IPS DF 4.7 (cell line): ENCODE data around the gene TGFBR3.

Experiments
- DNase-seq: peaks from one replicate; pipeline ENCODE4 v3.0.0-alpha.2; 2013; ENCODE audit warnings: low spot score; ENCODE audit errors: extremely low read depth

Gene TGFBR3

DNA sequence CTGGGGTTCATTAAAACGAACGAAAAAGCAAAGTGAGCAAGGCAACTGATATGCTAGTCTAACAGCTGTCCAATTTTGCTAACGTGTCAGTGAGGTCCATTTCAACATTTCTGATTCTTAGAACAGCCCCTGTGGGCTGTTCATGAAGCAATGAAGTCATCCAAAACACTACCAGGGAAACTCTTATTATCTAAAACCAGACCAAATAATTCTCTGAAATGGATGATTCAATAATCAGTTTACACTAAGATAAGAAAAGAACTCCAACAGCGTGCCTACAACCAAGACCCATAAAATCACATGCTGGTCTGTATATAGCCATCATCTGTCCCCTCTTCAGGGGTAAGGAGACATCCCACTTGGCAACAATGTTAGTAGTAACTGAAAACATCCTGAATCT, 122.7 kb downstream of the TGFBR3 start:
- DNase-seq = no peak

GRCh38 chr1:91761295-91761721, 124.6 kb downstream of the TGFBR3 start:
- no peak for DNase-seq

DNA sequence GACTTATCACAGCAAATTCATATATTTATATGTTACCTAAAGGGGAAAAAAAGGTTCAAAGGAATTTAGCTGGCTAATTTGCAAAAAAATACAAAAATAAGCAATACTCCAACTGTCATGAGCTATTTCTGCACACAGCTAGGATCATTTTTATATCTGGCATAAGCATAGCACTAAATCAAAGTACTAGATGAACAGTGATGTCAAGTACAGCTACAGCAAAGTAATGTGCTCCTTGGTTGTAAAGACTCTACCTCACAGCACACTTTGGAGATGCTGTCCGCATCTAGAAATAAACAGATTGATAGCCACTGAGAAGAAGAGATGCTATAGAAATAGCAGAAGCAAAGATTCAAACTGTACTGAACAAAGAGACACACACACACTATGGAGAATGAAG, 125.4 kb downstream of the TGFBR3 start:
- DNase-seq = no peak

DNA sequence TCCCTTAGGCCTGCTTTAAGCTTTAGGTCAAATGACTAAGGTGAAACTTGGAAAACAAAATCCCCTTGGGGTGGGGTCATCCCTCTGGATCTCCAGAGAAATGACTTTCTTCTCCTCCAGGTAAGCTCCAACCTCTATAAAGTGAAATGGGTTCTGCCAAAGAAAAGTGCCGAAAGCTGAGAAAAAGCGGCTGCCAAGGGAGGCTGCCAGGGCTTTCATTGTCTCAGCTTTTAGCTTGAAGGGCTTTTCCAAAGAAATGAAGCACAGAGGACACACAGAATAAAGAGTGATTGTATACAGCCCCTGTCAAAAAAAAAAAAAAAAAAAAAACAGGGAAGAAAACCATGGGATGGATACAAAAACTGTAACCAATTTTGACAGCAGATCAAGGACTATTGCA, 126.9 kb downstream of the TGFBR3 start:
- no peak for DNase-seq

DNA sequence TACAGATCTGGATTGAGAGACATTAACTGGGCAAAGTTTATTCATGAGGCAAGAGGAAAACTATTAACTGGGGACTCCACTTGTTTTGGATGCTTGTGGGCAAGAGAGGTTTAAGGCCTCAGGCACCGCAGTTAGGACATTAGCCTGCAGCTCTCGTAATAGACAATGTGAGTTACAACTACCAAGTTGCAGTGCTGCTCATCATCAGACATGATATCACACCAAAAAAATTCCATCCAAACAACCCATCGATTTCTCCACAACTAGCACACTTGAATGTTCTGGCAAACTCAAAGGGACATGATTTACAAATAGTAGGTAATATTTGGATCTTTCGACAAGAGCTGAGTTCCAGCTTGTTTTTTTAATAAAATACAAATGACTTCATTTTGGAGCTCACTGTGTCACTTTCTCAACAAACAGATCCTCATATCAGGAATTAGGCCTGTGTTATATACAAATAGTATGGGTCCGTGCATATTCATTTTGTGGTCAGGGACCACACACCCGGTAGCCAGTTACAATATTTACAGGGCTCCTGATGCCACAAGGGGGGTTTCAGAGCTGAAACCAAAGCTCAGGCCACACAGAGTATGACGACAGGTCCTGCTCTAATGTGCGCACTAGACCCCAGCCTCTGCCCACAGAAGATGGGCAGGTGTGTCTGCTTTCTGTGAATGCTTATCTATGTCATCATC, 128.0 kb downstream of the TGFBR3 start:
- DNase-seq = no peak

DNA sequence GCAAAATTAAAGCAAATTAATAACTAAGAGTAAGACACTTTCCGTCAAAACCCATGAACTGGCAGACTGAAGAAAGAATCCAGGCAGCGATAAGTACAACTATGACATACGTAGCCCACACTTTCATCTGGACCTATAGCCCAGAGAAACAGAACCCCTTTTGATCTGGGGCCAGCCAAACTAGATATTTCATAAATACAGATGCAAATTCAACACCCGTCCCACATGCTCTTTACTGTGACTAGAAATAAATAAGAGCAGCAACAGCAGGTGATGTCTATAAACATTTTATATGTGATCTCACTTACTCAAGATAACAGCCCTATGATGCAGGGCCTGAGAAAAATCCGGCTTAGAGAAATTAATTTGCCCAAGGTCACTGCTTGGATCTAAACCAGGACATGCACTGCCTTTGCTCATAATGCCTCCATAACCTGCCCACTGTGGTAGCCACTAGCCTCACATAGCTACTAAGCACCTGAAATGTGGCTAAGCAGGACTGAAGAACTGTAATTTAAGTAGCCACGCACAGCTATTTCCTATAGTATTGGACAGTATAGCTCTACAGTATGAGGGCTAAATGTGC, 130.2 kb downstream of the TGFBR3 start:
- DNase-seq = no peak

DNA sequence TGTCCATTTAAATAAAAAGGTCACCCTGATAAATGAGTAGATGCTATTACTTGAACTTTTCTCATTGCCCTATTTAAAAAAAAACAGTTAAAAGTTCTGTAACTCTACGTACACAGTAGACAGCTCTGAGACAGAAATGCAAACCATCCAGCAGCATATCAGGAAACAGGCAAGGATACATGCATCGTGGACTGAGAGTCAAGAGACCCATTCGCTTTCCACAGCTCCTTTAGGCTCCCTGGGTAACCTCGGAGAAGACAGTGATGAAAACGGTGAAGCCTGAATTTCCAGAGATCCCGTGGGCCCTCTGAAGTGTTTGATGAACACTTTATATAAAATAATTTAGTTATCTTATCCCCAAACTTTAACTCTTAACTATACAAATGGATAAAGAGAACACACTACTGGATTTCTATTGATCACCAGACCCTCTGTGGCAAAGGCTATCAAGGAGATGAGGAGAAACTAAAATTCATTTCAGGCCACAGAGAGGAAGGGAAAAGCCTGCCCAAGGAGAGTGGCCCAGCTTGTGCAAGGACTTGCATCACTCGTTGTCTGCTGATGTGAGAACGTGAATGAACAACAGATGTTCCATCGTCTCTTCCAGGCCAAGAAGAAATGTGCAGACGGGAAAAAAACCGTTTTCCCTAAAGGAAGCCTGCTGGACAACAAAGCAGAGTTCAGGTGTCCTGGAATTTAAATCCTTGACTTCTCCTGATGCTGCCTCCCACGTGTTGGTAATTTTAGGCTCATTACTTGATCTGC, 131.0 kb downstream of the TGFBR3 start:
- DNase-seq = no peak

DNA sequence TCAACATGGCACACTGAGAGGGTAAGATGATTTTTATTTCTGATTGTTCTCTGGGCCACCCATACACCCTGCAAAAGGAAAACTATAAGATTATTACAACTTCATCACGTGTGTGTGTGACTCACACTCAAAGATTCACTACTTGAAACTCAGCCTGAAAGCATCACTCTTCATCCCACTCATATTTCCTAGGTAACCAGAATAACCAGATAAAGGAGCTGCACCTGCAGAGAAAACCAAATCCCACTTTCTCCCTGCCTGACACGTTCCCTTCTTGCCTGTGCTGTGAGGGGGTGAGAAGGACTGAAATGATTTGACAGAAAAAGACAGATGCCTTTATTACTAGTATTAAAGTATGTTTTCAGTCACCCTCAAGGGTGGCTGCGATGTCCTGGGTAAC, 131.6 kb downstream of the TGFBR3 start:
- DNase-seq = no peak

GRCh38 chr1:91753878-91754277, 132.1 kb downstream of the TGFBR3 start:
- DNase-seq = no peak

- DNase-seq = no peak
Observed at GRCh38 chr1:91752324-91752723, 133.6 kb downstream of the TGFBR3 start.

- DNase-seq = no peak
Observed at GRCh38 chr1:91751275-91751674, 134.7 kb downstream of the TGFBR3 start.

GRCh38 chr1:91750398-91750996, 135.5 kb downstream of the TGFBR3 start:
- no peak for DNase-seq

DNA sequence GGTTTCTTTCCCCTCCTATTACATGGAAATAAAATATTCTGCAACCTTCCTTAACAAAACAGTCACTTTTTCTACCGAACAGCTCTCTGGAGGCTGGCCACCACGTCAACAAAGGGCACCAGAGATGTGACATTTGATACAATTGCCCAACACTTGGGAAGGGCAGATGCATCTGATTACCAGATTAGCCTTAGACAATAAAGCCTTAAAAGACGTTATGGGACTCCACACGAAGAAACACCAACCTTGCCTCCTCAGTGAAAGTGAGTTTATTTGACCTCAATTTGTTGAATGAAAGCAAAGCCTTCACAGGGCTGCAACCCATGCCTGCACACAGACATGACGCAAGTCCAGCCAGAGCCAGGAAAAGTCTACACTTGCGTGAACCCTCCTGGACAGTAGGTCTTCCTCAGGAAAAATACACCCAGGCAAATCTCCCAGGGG, 136.1 kb downstream of the TGFBR3 start:
- no peak for DNase-seq

- DNase-seq = no peak
Observed at GRCh38 chr1:91747666-91748065, 138.3 kb downstream of the TGFBR3 start.

- no peak for DNase-seq
Observed at GRCh38 chr1:91746728-91747338, 139.1 kb downstream of the TGFBR3 start.

DNA sequence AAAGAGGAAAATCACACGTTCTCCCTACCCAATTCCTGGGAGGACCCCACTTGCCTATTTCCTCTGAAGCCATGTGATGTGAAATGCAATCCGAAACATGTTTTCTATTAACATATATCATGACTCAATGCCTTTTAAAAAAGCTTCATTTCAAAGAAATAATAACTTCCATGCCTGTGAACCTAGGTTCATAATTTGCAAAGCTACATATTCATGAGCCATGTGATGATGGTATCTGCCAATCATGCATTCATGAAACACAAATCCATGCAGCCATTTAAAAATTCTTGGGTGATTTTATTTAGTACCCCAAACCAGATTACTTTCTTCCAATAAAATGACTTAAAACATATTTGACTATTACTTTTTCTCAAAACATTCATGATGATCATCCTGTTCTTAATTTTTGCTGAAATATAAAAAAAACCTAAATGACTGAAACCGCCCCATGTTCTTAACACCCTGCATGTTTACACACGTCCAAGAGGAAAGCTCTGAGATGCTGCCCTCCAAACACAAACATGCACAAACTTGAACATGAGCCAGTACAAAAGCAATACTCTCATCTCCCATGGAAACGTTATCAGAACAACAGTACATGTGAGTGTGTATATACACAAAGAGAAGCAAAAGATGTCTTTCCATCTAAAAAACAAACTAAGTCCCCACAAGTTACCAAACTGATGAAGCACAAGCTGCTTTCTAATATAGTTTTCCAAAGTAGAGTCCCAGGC, 140.1 kb downstream of the TGFBR3 start:
- DNase-seq = no peak

GRCh38 chr1:91744953-91745639, 140.9 kb downstream of the TGFBR3 start:
- DNase-seq = no peak

DNA sequence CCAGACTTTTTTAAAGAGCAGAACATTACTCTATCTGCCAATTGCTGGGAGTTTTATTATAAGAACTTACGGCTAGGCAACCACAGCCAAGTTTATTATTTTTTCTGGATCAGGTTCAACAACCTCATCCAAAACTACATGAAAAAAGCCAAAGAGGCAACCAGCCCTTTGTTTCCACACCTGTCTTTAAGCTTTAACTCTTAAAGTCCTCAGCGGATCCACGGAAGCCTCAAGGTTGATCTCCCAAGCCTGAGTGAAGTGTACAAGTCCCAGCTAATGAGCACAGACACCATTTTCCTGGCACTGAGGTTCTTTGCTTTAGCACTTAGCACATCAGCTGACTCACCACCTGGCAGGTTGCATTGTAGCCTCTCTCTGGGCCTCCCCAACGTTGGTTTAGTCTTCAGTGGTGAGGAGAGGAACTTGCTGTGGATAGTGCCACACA, 143.1 kb downstream of the TGFBR3 start:
- DNase-seq = no peak

DNA sequence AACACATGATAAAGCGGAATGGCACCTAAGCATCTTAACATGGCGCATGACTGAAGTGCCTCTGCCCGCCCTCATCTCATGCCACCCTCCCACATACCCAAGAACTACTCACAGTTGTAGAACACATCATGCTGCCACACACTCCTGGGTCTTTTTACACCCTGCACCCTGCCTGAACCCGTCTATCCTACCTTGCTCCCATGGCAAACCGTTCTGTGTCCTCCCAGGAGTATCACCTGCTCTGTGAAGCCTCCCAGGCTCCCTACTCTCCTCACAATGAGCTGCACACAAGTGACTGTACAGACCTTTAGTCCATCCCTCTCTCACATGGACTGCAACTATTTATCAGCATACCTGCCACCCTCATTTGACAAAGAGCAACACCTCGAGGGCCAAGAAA, 144.0 kb downstream of the TGFBR3 start:
- no peak for DNase-seq

DNA sequence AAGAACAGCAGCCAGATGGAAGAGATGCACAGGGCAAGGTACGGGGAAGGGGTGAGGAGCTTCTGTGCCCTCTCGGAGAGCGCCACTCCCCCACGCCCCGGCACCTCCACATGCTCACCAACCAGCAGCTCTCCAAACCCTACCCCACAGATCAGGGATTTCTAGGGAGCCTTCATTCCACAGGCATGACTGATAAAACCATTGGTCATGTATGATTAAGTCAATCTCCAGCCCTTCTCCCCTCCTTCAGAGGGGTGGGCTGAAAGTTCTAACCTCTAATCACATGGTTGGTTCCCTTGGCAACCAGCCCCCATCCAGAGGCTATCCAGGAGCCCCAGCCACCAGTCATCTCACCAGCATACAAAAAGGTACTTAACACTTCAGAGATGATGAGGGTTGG, 144.7 kb downstream of the TGFBR3 start:
- DNase-seq = no peak
